Measurements from ENCODE around the gene INPP4A.

Gene INPP4A

GRCh38 chr2:98604547-98604946 is 159.9 kb downstream of the INPP4A start:
- DNase-seq = no peak

GRCh38 chr2:98605076-98605475 is 160.4 kb downstream of the INPP4A start:
- DNase-seq = no peak

GRCh38 chr2:98606431-98606830 is 161.8 kb downstream of the INPP4A start:
- DNase-seq = no peak

GRCh38 chr2:98607104-98607503 is 162.4 kb downstream of the INPP4A start:
- DNase-seq = no peak

- DNase-seq = no peak
Observed at GRCh38 chr2:98607741-98608115, 163.1 kb downstream of the INPP4A start.

- peak; percentile 81 for DNase-seq
Observed at GRCh38 chr2:98608116-98608961, 163.7 kb downstream of the INPP4A start, which contains the start of the genes COA5 and UNC50. Gene COA5 (minus strand): TSS chr2:98608512. CDS start chr2:98608405, 107 bp downstream. Gene UNC50 (plus strand): TSS chr2:98608589. CDS start chr2:98609760, 1,171 bp downstream.

- DNase-seq = no peak
Observed at GRCh38 chr2:98608962-98609604, 164.4 kb downstream of the INPP4A start.

- DNase-seq = no peak
Observed at GRCh38 chr2:98614024-98614739, 169.5 kb downstream of the INPP4A start.

GRCh38 chr2:98615481-98615880 is 170.8 kb downstream of the INPP4A start:
- DNase-seq = no peak

- DNase-seq = no peak
Observed at GRCh38 chr2:98617149-98617548, 172.5 kb downstream of the INPP4A start.

- no peak for DNase-seq
Observed at GRCh38 chr2:98623657-98624056, 179.0 kb downstream of the INPP4A start.

GRCh38 chr2:98632351-98632750 is 187.7 kb downstream of the INPP4A start:
- DNase-seq = no peak

GRCh38 chr2:98634406-98635092 is 189.9 kb downstream of the INPP4A start:
- DNase-seq = no peak

- no peak for DNase-seq
Observed at GRCh38 chr2:98637401-98638147, 192.9 kb downstream of the INPP4A start.

GRCh38 chr2:98643496-98644100 is 198.9 kb downstream of the INPP4A start:
- DNase-seq = no peak

All from NCI-H1048 (cell line).